A549 (cell line): ENCODE data around the gene HIKESHI.

Source experiments
- EP300 ChIP-seq, 2 experiments: fragments of >200 bp; sonication (Bioruptor Twin); formaldehyde crosslinking; IDR thresholded peaks; 2 replicates in 1 of 2; 3 replicates in 1 of 2; pipeline ENCODE4 v1.6.1; 2016 to 2017
- JUN ChIP-seq, 2 experiments: fragments of >200 bp; sonication (Bioruptor Twin); formaldehyde crosslinking; IDR thresholded peaks; 2 replicates in 1 of 2; 3 replicates in 1 of 2; pipeline ENCODE4 v1.6.1; 2016 to 2017
- POLR2A ChIP-seq: IDR thresholded peaks from 2 replicates; pipeline ENCODE4 v1.6.1; 2012; ENCODE audit warnings: mild to moderate bottlenecking, low read length
- SMC3 ChIP-seq: fragments of >200 bp; sonication (Bioruptor Twin); formaldehyde crosslinking; IDR thresholded peaks from 3 replicates; pipeline ENCODE4 v1.6.1; 2018; ENCODE audit warnings: inconsistent platforms
- ZSCAN20 ChIP-seq: fragments of 250-450 bp; sonication (Bioruptor Pico); IDR thresholded peaks from 2 replicates; pipeline ENCODE4 v1.8.0; 2022; ENCODE audit warnings: mild to moderate bottlenecking, moderate library complexity
- TF ChIP-seq, protein P1 (sequence below): fragments of >200 bp; sonication (Bioruptor Twin); formaldehyde crosslinking; IDR thresholded peaks from 3 replicates; pipeline ENCODE4 v1.5.1; 2016
- TF ChIP-seq, protein P2 (sequence below): fragments of 200-600 bp; sonication (generic); IDR thresholded peaks from 2 replicates; pipeline ENCODE4 v1.6.1; 2016; ENCODE audit warnings: antibody characterized with exemption, mild to moderate bottlenecking, moderate library complexity
- TF ChIP-seq, protein P3 (sequence below): fragments of 150-350 bp; IDR thresholded peaks from 2 replicates; pipeline ENCODE4 v1.6.1; 2014; ENCODE audit warnings: low read depth, mild to moderate bottlenecking, low read length

DNA sequence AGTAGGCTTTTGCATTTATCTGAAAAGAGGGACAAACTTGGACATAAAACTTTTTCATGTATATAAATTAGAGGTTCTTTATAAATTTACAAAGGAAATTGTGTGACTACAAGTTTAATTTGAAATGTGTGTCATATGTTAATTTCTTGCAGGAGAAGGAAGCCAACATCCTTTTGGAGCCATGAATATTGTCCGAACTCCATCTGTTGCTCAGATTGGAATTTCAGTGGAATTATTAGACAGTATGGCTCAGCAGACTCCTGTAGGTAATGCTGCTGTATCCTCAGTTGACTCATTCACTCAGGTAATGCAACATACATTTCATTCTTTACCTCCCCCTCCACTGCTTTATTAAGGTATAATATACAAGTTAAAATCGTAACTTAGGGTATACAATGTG, 35.2 kb downstream of the HIKESHI start:
- TF ChIP-seq, protein P1, sequence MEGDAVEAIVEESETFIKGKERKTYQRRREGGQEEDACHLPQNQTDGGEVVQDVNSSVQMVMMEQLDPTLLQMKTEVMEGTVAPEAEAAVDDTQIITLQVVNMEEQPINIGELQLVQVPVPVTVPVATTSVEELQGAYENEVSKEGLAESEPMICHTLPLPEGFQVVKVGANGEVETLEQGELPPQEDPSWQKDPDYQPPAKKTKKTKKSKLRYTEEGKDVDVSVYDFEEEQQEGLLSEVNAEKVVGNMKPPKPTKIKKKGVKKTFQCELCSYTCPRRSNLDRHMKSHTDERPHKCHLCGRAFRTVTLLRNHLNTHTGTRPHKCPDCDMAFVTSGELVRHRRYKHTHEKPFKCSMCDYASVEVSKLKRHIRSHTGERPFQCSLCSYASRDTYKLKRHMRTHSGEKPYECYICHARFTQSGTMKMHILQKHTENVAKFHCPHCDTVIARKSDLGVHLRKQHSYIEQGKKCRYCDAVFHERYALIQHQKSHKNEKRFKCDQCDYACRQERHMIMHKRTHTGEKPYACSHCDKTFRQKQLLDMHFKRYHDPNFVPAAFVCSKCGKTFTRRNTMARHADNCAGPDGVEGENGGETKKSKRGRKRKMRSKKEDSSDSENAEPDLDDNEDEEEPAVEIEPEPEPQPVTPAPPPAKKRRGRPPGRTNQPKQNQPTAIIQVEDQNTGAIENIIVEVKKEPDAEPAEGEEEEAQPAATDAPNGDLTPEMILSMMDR = no peak
- TF ChIP-seq SMC3 (no peak), ZSCAN20 (CRISPR knock-in tag) (no peak), EP300 (IDR thresholded peaks at IDR 0.05) (no peak), POLR2A (no peak), JUN (IDR thresholded peaks at IDR 0.05) (no peak)
- TF ChIP-seq, protein P2, sequence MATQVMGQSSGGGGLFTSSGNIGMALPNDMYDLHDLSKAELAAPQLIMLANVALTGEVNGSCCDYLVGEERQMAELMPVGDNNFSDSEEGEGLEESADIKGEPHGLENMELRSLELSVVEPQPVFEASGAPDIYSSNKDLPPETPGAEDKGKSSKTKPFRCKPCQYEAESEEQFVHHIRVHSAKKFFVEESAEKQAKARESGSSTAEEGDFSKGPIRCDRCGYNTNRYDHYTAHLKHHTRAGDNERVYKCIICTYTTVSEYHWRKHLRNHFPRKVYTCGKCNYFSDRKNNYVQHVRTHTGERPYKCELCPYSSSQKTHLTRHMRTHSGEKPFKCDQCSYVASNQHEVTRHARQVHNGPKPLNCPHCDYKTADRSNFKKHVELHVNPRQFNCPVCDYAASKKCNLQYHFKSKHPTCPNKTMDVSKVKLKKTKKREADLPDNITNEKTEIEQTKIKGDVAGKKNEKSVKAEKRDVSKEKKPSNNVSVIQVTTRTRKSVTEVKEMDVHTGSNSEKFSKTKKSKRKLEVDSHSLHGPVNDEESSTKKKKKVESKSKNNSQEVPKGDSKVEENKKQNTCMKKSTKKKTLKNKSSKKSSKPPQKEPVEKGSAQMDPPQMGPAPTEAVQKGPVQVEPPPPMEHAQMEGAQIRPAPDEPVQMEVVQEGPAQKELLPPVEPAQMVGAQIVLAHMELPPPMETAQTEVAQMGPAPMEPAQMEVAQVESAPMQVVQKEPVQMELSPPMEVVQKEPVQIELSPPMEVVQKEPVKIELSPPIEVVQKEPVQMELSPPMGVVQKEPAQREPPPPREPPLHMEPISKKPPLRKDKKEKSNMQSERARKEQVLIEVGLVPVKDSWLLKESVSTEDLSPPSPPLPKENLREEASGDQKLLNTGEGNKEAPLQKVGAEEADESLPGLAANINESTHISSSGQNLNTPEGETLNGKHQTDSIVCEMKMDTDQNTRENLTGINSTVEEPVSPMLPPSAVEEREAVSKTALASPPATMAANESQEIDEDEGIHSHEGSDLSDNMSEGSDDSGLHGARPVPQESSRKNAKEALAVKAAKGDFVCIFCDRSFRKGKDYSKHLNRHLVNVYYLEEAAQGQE = no peak
- TF ChIP-seq, protein P3, sequence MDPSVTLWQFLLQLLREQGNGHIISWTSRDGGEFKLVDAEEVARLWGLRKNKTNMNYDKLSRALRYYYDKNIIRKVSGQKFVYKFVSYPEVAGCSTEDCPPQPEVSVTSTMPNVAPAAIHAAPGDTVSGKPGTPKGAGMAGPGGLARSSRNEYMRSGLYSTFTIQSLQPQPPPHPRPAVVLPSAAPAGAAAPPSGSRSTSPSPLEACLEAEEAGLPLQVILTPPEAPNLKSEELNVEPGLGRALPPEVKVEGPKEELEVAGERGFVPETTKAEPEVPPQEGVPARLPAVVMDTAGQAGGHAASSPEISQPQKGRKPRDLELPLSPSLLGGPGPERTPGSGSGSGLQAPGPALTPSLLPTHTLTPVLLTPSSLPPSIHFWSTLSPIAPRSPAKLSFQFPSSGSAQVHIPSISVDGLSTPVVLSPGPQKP = no peak
